DMS 273 (cell line): ENCODE measurements around the gene WDR33.

Source experiments
- DNase-seq: peaks from one replicate; lab custom pipeline; 2025; ENCODE audit not compliant: unreplicated experiment; lab: John Stamatoyannopoulos, UW

WDR33 gene

GRCh38 chr2:127674241-127675209, 136.4 kb downstream of the WDR33 start:
- peak; percentile 58 for DNase-seq

- DNase-seq: no peak
These were observed 137.5 kb downstream of the WDR33 start for GRCh38 chr2:127673291-127674069.

- DNase-seq: no peak
These were observed 138.4 kb downstream of the WDR33 start for GRCh38 chr2:127672341-127673224.

- no peak for DNase-seq
These were observed 139.2 kb downstream of the WDR33 start for GRCh38 chr2:127671557-127672302.

- DNase-seq: no peak
These were observed 140.0 kb downstream of the WDR33 start for GRCh38 chr2:127670957-127671290.

- DNase-seq: no peak
These were observed 140.7 kb downstream of the WDR33 start for GRCh38 chr2:127670055-127670956.

- DNase-seq: no peak
These were observed 141.9 kb downstream of the WDR33 start for GRCh38 chr2:127669056-127669455.

- DNase-seq: no peak
These were observed 145.6 kb downstream of the WDR33 start for GRCh38 chr2:127665267-127665893.

- DNase-seq: no peak
These were observed 146.1 kb downstream of the WDR33 start for GRCh38 chr2:127664895-127665225.

- DNase-seq: peak; percentile 41
These were observed 146.7 kb downstream of the WDR33 start for GRCh38 chr2:127664065-127664894.

- DNase-seq: no peak
These were observed 147.4 kb downstream of the WDR33 start for GRCh38 chr2:127663566-127664064.

GRCh38 chr2:127662937-127663565, 147.9 kb downstream of the WDR33 start:
- DNase-seq: no peak

- no peak for DNase-seq
These were observed 148.9 kb downstream of the WDR33 start for GRCh38 chr2:127661949-127662510.

- DNase-seq: no peak
These were observed 149.8 kb downstream of the WDR33 start for GRCh38 chr2:127661072-127661649.

GRCh38 chr2:127660291-127660578, 150.7 kb downstream of the WDR33 start:
- no peak for DNase-seq

GRCh38 chr2:127659408-127660290, 151.3 kb downstream of the WDR33 start:
- no peak for DNase-seq
